Melanocyte of skin (primary cell): ENCODE data around the gene PRKAB1. TPM values are rescaled to one million over a fixed set of nuclear protein-coding genes. Genes with fewer than 3 reads are reported as not detected.

ENCODE experiments used
- small RNA-seq, 2 donors: library from RNA; depleted of rRNA; stranded (forward); fragments of <200 nt; gene quantifications; one replicate each; pipeline ENCODE3, GENCODE V24; 2012
- total RNA-seq, 2 donors: library from RNA; depleted of rRNA; stranded (reverse); fragments of >200 nt; gene quantifications; 2 replicates each; pipeline ENCODE4 v1.2.3, GENCODE V29; 2012

The PRKAB1 gene
- total RNA-seq = 1 to 10 TPM; 9.3 to 9.6 TPM

GRCh38 chr12:119667577-119668323, at the start of gene PRKAB1:
Gene PRKAB1, plus strand, starts transcription at chr12:119668133. Its CDS starts 112 bp downstream, at chr12:119668245.

Small RNA genes lying within 50 kb of the gene (small RNA-seq; reads per million reads assigned to genes)
- gene RN7SKP197 = 0 reads per million in 2 donors

Other genes with a start within 250 kb of the PRKAB1 start
- not detected for gene TMEM233, start 74.4 kb upstream of the PRKAB1 start, total RNA-seq
- gene CIT, start 209.2 kb downstream of the PRKAB1 start, total RNA-seq = 100 to 1,000 TPM; 112 to 135 TPM